Uterus (tissue), 2 donors: ENCODE measurements around the gene ITGB5.

Experiments used
- POLR2A ChIP-seq, 2 donors: fragments of 450-650 bp; IDR thresholded peaks; one replicate each; pipeline ENCODE4 v1.6.1; 2016; ENCODE audit warnings: antibody characterized with exemption in 2 of 2, mild to moderate bottlenecking in 1 of 2, moderate library complexity in 1 of 2
- TF ChIP-seq, protein P1 (sequence below), 4 experiments: fragments of 200-600 bp in 2 of 4; fragments of 450-650 bp in 2 of 4; sonication (generic) in 2 of 4; IDR thresholded peaks; one replicate each; pipeline ENCODE4 v1.5.1; 2016 to 2019; ENCODE audit warnings: antibody characterized with exemption in 4 of 4, mild to moderate bottlenecking in 2 of 4, moderate library complexity in 1 of 4

DNA sequence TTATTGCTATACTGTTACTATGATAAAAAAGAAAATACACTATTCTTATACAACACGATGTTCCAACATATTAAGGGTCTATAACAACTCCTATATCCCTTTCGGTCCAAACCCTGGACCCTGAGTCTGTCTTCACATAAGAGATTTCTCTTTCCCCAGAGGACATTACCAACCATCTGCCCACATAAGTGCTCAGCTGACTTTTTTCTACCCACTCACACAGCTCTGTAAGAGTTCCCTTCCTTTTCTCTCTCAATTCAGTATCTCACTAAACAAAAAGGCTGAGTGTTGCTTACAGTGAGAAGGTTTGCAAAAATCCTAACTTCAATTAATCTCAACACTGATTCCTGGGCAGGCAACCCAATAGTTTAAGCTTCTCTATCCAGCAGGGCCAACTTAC lies 30.5 kb downstream of the ITGB5 start:
- TF ChIP-seq, protein P1, sequence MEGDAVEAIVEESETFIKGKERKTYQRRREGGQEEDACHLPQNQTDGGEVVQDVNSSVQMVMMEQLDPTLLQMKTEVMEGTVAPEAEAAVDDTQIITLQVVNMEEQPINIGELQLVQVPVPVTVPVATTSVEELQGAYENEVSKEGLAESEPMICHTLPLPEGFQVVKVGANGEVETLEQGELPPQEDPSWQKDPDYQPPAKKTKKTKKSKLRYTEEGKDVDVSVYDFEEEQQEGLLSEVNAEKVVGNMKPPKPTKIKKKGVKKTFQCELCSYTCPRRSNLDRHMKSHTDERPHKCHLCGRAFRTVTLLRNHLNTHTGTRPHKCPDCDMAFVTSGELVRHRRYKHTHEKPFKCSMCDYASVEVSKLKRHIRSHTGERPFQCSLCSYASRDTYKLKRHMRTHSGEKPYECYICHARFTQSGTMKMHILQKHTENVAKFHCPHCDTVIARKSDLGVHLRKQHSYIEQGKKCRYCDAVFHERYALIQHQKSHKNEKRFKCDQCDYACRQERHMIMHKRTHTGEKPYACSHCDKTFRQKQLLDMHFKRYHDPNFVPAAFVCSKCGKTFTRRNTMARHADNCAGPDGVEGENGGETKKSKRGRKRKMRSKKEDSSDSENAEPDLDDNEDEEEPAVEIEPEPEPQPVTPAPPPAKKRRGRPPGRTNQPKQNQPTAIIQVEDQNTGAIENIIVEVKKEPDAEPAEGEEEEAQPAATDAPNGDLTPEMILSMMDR (IDR thresholded peaks at IDR 0.05), result no peak
- TF ChIP-seq POLR2A (IDR thresholded peaks at IDR 0.05), result no peak
